ENCODE data around the gene ABHD12B. TPM values are rescaled to one million over a fixed set of nuclear protein-coding genes. Genes with fewer than 3 reads are reported as not detected.

Gene ABHD12B
- total RNA-seq, 1 experiment from 2014 or later: 51.0 TPM

DNA sequence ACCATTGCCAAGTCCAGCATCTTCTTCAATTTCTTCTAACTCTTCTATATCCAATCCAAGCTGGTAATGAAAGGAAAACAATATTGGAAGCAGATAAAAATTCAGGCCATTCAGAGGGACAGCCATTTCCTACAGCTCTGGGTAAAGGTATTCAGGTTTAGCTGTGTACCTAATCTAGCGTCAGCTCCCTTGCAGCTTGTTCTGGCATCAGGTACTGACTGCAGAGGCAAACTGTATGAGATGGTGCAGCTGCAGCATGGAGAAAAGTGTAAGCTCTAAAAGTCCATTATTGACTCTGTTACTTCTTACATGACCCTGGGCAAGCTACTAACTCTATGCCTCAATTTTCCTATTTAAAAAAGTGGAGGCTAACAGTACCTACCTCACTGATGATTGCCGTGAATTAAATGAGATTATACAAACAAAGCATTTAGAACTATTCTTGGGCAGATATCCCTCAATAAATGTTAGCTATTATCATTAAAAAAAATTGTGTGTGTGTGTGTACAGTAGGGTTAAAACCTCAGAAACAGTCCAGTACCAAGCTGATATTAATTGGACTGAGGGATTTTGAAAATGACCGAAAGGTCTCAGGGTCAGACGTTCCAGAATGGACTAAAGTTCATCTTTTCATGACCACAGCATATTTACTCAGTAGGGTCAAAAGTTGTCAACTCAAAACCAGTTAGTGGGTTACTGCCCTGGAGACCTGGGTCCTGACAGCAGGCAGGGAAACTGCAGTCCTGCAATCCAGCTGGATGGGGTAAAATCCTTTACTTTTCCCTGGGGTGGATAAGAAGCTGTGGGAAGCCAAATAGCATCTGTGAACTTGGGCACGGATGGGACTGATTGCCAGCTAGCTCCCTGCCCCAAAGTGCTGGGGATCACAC is 63.5 kb downstream of the ABHD12B start:
- Histone ChIP-seq H3K23ac (ENCODE audit: insufficient read length, low read depth, low read length) (no peak overlapping the region), H3K9ac (ENCODE audit: extremely low read depth, insufficient read length, low read length) (no peak overlapping the region), H2AK5ac (ENCODE audit: insufficient read length, low read length) (no peak overlapping the region), H3K14ac (ENCODE audit: insufficient read depth, low read length) (no peak overlapping the region), H4K91ac (ENCODE audit: insufficient read length, low read depth, low read length) (no peak overlapping the region), H2BK12ac (ENCODE audit: insufficient read length, low read depth, low read length) (no peak overlapping the region), H3K79me2 (ENCODE audit: insufficient read depth, low read length) (no peaks in the 10 kb centered on the region), H3K56ac (ENCODE audit: insufficient read length, low read depth, low read length) (no peak overlapping the region), H3K27ac (ENCODE audit: insufficient read length, low read depth, low read length) (no peak overlapping the region), H4K5ac (ENCODE audit: insufficient read length, low read depth, low read length) (no peak overlapping the region), H3K27me3 (ENCODE audit: insufficient read depth, low read length) (no peaks in the 10 kb centered on the region), H3K4me2 (ENCODE audit: insufficient read depth, insufficient read length, low read length) (no peak overlapping the region), H3T11ph (ENCODE audit: low read length) (no peak overlapping the region), H3K23me2 (ENCODE audit: insufficient read length, low read depth, low read length, poor library complexity, severe bottlenecking) (no peaks in the 10 kb centered on the region), H3K9me3 (ENCODE audit: control insufficient read depth, low read depth, low read length) (no peaks in the 10 kb centered on the region), H2BK15ac (ENCODE audit: low read depth, low read length) (no peak overlapping the region), H2BK20ac (ENCODE audit: low read depth, low read length, poor library complexity, severe bottlenecking) (no peak overlapping the region), H2BK5ac (ENCODE audit: insufficient read length, low read length) (no peak overlapping the region), H3K79me1 (ENCODE audit: insufficient read depth, low read depth, low read length, poor library complexity, severe bottlenecking) (no peaks in the 10 kb centered on the region), H3K4ac (ENCODE audit: low read depth, low read length) (no peak overlapping the region), H2BK120ac (ENCODE audit: low read depth, low read length, poor library complexity, severe bottlenecking) (no peak overlapping the region), H4K20me1 (ENCODE audit: control insufficient read depth, insufficient read depth, insufficient read length) (no peaks in the 10 kb centered on the region), H2AFZ (ENCODE audit: low read length) (no peak overlapping the region), H4K8ac (replicated peaks; ENCODE audit: insufficient read length, low read depth, low read length) (no peak overlapping the region), H3K18ac (ENCODE audit: insufficient read length, low read depth, low read length) (no peak overlapping the region), H3K4me1 (ENCODE audit: insufficient read depth, low read length) (no peaks in the 10 kb centered on the region)
- no peaks in the 10 kb centered on the region for H3K9me3 Mint-ChIP-seq
- no peaks in the 10 kb centered on the region for H3K4me1 Mint-ChIP-seq
- no peak overlapping the region for H3K4me3 Mint-ChIP-seq
- no CpG with 5 or more reads among the region's 5 CpGs for WGBS (ENCODE audit: extremely low coverage, insufficient read length, low lambda C conversion rate)
- TF ChIP-seq, protein P1, sequence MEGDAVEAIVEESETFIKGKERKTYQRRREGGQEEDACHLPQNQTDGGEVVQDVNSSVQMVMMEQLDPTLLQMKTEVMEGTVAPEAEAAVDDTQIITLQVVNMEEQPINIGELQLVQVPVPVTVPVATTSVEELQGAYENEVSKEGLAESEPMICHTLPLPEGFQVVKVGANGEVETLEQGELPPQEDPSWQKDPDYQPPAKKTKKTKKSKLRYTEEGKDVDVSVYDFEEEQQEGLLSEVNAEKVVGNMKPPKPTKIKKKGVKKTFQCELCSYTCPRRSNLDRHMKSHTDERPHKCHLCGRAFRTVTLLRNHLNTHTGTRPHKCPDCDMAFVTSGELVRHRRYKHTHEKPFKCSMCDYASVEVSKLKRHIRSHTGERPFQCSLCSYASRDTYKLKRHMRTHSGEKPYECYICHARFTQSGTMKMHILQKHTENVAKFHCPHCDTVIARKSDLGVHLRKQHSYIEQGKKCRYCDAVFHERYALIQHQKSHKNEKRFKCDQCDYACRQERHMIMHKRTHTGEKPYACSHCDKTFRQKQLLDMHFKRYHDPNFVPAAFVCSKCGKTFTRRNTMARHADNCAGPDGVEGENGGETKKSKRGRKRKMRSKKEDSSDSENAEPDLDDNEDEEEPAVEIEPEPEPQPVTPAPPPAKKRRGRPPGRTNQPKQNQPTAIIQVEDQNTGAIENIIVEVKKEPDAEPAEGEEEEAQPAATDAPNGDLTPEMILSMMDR (conservative IDR thresholded peaks at IDR 0.05): no peak
- H3K27me3 Mint-ChIP-seq (ENCODE audit: low read depth): no peaks in the 10 kb centered on the region
- no peak for DNase-seq
- no peak overlapping the region for H3K27ac Mint-ChIP-seq
- peaks cover 0 to 25% (median 7%) of the 10 kb centered on the region in 3 experiments; a peak in 5 of 7 replicates for H3K36me3 Mint-ChIP-seq (ENCODE audit: insufficient read depth in 1 of 3, low read depth in 3 of 3)

Measured in H9 (cell line).